H9 (cell line): ENCODE results near the gene APBA2. TPM values are rescaled to one million over a fixed set of nuclear protein-coding genes. Genes with fewer than 3 reads are reported as not detected.

Experiments
- DNase-seq: peaks from one replicate; pipeline ENCODE4 v3.0.0-alpha.2; 2017
- H2AFZ ChIP-seq: one replicate; pipeline ENCODE4 v1.6.1; 2013; ENCODE audit warnings: mild to moderate bottlenecking, low read length, control low read depth, moderate library complexity
- H2AK5ac ChIP-seq: 2 replicates; pipeline ENCODE4 v1.6.1; 2013; ENCODE audit warnings: low read length, control low read depth, mixed read lengths; ENCODE audit not compliant: insufficient read length
- H2BK120ac ChIP-seq: one replicate; pipeline ENCODE4 v1.6.1; 2013; ENCODE audit warnings: low read depth, mild to moderate bottlenecking, low read length, control low read depth, inconsistent platforms; ENCODE audit not compliant: poor library complexity, severe bottlenecking
- H2BK12ac ChIP-seq: 2 replicates; pipeline ENCODE4 v1.6.1; 2013; ENCODE audit warnings: low read length, control low read depth, mixed read lengths, low read depth; ENCODE audit not compliant: insufficient read length
- H2BK15ac ChIP-seq: 2 replicates; pipeline ENCODE4 v1.6.1; 2013; ENCODE audit warnings: low read depth, low read length, control low read depth
- H2BK20ac ChIP-seq: one replicate; pipeline ENCODE4 v1.6.1; 2013; ENCODE audit warnings: low read depth, mild to moderate bottlenecking, low read length, control low read depth, inconsistent platforms; ENCODE audit not compliant: poor library complexity, severe bottlenecking
- H2BK5ac ChIP-seq: 2 replicates; pipeline ENCODE4 v1.6.1; 2013; ENCODE audit warnings: low read length, control low read depth, mixed read lengths; ENCODE audit not compliant: insufficient read length
- H3K14ac ChIP-seq: 2 replicates; pipeline ENCODE4 v1.6.1; 2013; ENCODE audit warnings: low read length, control low read depth; ENCODE audit not compliant: insufficient read depth
- H3K18ac ChIP-seq: 2 replicates; pipeline ENCODE4 v1.6.1; 2013; ENCODE audit warnings: low read depth, mild to moderate bottlenecking, mixed read lengths, low read length, control low read depth; ENCODE audit not compliant: insufficient read length
- H3K23ac ChIP-seq: 2 replicates; pipeline ENCODE4 v1.6.1; 2013; ENCODE audit warnings: low read length, control low read depth, mixed read lengths, low read depth; ENCODE audit not compliant: insufficient read length
- H3K23me2 ChIP-seq: 2 replicates; pipeline ENCODE4 v1.6.1; 2013; ENCODE audit warnings: low read depth, mild to moderate bottlenecking, mixed read lengths, low read length, control low read depth; ENCODE audit not compliant: insufficient read length, poor library complexity, severe bottlenecking
- H3K27ac ChIP-seq: 2 replicates; pipeline ENCODE4 v1.5.1; 2013; ENCODE audit warnings: low read length, control low read depth, mixed read lengths, low read depth; ENCODE audit not compliant: insufficient read length
- H3K27me3 ChIP-seq: 2 replicates; pipeline ENCODE4 v1.6.1; 2013; ENCODE audit warnings: low read length, control low read depth, inconsistent platforms; ENCODE audit not compliant: insufficient read depth
- H3K4ac ChIP-seq: 2 replicates; pipeline ENCODE4 v1.6.1; 2013; ENCODE audit warnings: low read depth, mild to moderate bottlenecking, control low read depth, inconsistent platforms, low read length, moderate library complexity
- H3K4me1 ChIP-seq: 2 replicates; pipeline ENCODE4 v1.6.1; 2013; ENCODE audit warnings: low read length, control low read depth, inconsistent platforms; ENCODE audit not compliant: insufficient read depth
- H3K4me2 ChIP-seq: 2 replicates; pipeline ENCODE4 v1.6.1; 2013; ENCODE audit warnings: low read length, control low read depth, mixed read lengths; ENCODE audit not compliant: insufficient read length, insufficient read depth
- H3K56ac ChIP-seq: 2 replicates; pipeline ENCODE4 v1.6.1; 2013; ENCODE audit warnings: low read depth, mild to moderate bottlenecking, mixed read lengths, low read length, control low read depth; ENCODE audit not compliant: insufficient read length
- H3K79me1 ChIP-seq: 2 replicates; pipeline ENCODE4 v1.6.1; 2013; ENCODE audit warnings: low read depth, mild to moderate bottlenecking, moderate library complexity, low read length, control low read depth, inconsistent platforms; ENCODE audit not compliant: insufficient read depth, poor library complexity, severe bottlenecking
- H3K79me2 ChIP-seq: 2 replicates; pipeline ENCODE4 v1.6.1; 2013; ENCODE audit warnings: low read length, control low read depth, inconsistent platforms; ENCODE audit not compliant: insufficient read depth
- H3K9ac ChIP-seq: 2 replicates; pipeline ENCODE4 v1.6.1; 2013; ENCODE audit warnings: low read length, control low read depth, mixed read lengths; ENCODE audit not compliant: insufficient read length; ENCODE audit errors: extremely low read depth
- H3K9me3 ChIP-seq: one replicate; pipeline ENCODE4 v1.6.1; 2013; ENCODE audit warnings: low read depth, low read length, inconsistent platforms; ENCODE audit not compliant: control insufficient read depth
- H3T11ph ChIP-seq: one replicate; pipeline ENCODE4 v1.6.1; 2013; ENCODE audit warnings: mild to moderate bottlenecking, low read length, control low read depth, inconsistent platforms
- H4K20me1 ChIP-seq: one replicate; pipeline ENCODE4 v1.6.1; 2013; ENCODE audit not compliant: control insufficient read depth, insufficient read length, insufficient read depth
- H4K5ac ChIP-seq: 2 replicates; pipeline ENCODE4 v1.6.1; 2013; ENCODE audit warnings: low read depth, mild to moderate bottlenecking, mixed read lengths, low read length, control low read depth; ENCODE audit not compliant: insufficient read length
- H4K8ac ChIP-seq: replicated peaks from 2 replicates; pipeline ENCODE4 v1.6.1; 2013; ENCODE audit warnings: low read length, control low read depth, mixed read lengths, low read depth; ENCODE audit not compliant: insufficient read length
- H4K91ac ChIP-seq: 2 replicates; pipeline ENCODE4 v1.6.1; 2013; ENCODE audit warnings: low read depth, mild to moderate bottlenecking, moderate library complexity, mixed read lengths, low read length, control low read depth; ENCODE audit not compliant: insufficient read length
- H3K27ac Mint-ChIP-seq, 3 experiments: 2 replicates in 2 of 3; 3 replicates in 1 of 3; pipeline ENCODE4 v1.8.0; 2020 to 2021; ENCODE audit warnings: mixed read lengths in 3 of 3, mild to moderate bottlenecking in 1 of 3, moderate library complexity in 1 of 3
- H3K27me3 Mint-ChIP-seq: 2 replicates; pipeline ENCODE4 v1.8.0; 2021; ENCODE audit warnings: low read depth, mild to moderate bottlenecking, moderate library complexity, mixed read lengths
- H3K36me3 Mint-ChIP-seq, 3 experiments: 2 replicates in 2 of 3; 3 replicates in 1 of 3; pipeline ENCODE4 v1.8.0; 2020 to 2021; ENCODE audit warnings: low read depth in 3 of 3, mixed read lengths in 3 of 3; ENCODE audit not compliant: insufficient read depth in 1 of 3
- H3K4me1 Mint-ChIP-seq, 2 experiments: 2 replicates each; pipeline ENCODE4 v1.8.0; 2020; ENCODE audit warnings: mixed read lengths in 2 of 2
- H3K4me3 Mint-ChIP-seq, 2 experiments: 2 replicates in 1 of 2; 3 replicates in 1 of 2; pipeline ENCODE4 v1.8.0; 2020 to 2021; ENCODE audit warnings: mild to moderate bottlenecking in 2 of 2, mixed read lengths in 2 of 2, moderate library complexity in 1 of 2
- H3K9me3 Mint-ChIP-seq, 2 experiments: 2 replicates in 1 of 2; 3 replicates in 1 of 2; pipeline ENCODE4 v1.8.0; 2020; ENCODE audit warnings: mild to moderate bottlenecking in 2 of 2, mixed read lengths in 2 of 2, moderate library complexity in 1 of 2
- CTCF ChIP-seq: fragments of 200-600 bp; sonication (generic); conservative IDR thresholded peaks from 3 replicates; pipeline ENCODE4 v1.8.0; 2021; ENCODE audit warnings: antibody characterized with exemption, mild to moderate bottlenecking
- WGBS: extraction: QIAGEN DNeasy Blood & Tissue Kit; methylation state at CpG from one replicate; pipeline ENCODE4 v1.1.7; 2013; ENCODE audit warnings: missing lambda C conversion rate, low lambda C conversion rate, mixed read lengths; ENCODE audit not compliant: insufficient read length; ENCODE audit errors: extremely low coverage; 5-methylcytosine and 5-hydroxymethylcytosine counted together
- total RNA-seq: library from RNA; stranded (reverse); gene quantifications from 2 replicates; pipeline ENCODE4 v1.2.1, GENCODE V29; 2021

APBA2 gene
- total RNA-seq, 1 experiment from 2014 or later, result 14.3 TPM

GRCh38 chr15:29054171-29055045 is 168.6 kb downstream of the APBA2 start:
- H3K9me3 ChIP-seq, result peaks cover 4% of the 10 kb centered on the region
- no peak overlapping the region for H3K14ac ChIP-seq
- no peaks in the 10 kb centered on the region for H3K23me2 ChIP-seq
- H3K4me1 ChIP-seq, result peaks cover 15% of the 10 kb centered on the region; the same call in 1 of the 2 replicates
- no peaks in the 10 kb centered on the region for H3K79me1 ChIP-seq
- DNase-seq, result no peak
- TF ChIP-seq CTCF, result no peak
- H2AK5ac ChIP-seq, result no peak overlapping the region
- H2BK12ac ChIP-seq, result no peak overlapping the region
- no peak overlapping the region for H2BK20ac ChIP-seq
- peaks cover 14 to 20% of the 10 kb centered on the region in 2 experiments for H3K9me3 Mint-ChIP-seq
- H4K91ac ChIP-seq, result no peak overlapping the region
- no peak overlapping the region for H4K8ac ChIP-seq
- no peak overlapping the region for H3K4ac ChIP-seq
- no peaks in the 10 kb centered on the region for H3K27me3 ChIP-seq
- H3K18ac ChIP-seq, result no peak overlapping the region
- no peaks in the 10 kb centered on the region for H3K27me3 Mint-ChIP-seq
- H3T11ph ChIP-seq, result no peak overlapping the region
- H3K4me2 ChIP-seq, result no peak overlapping the region
- no peaks in the 10 kb centered on the region for H4K20me1 ChIP-seq
- no peak overlapping the region for H3K27ac Mint-ChIP-seq
- H3K56ac ChIP-seq, result no peak overlapping the region
- H3K4me1 Mint-ChIP-seq, result peaks cover 23 to 32% of the 10 kb centered on the region in 2 experiments
- no peaks in the 10 kb centered on the region for H3K79me2 ChIP-seq
- no peak overlapping the region for H2BK120ac ChIP-seq
- H2AFZ ChIP-seq, result no peak overlapping the region
- H3K23ac ChIP-seq, result no peak overlapping the region
- no peak overlapping the region for H2BK15ac ChIP-seq
- H3K9ac ChIP-seq, result no peak overlapping the region
- no CpG with 5 or more reads among the region's 34 CpGs for WGBS
- no peak overlapping the region for H3K27ac ChIP-seq
- H3K4me3 Mint-ChIP-seq, result no peak overlapping the region
- peaks cover 13 to 18% (median 16%) of the 10 kb centered on the region in 3 experiments for H3K36me3 Mint-ChIP-seq
- H2BK5ac ChIP-seq, result no peak overlapping the region
- H4K5ac ChIP-seq, result no peak overlapping the region
